Measurements from ENCODE around the gene DNAJB11.

DNAJB11 gene

DNA sequence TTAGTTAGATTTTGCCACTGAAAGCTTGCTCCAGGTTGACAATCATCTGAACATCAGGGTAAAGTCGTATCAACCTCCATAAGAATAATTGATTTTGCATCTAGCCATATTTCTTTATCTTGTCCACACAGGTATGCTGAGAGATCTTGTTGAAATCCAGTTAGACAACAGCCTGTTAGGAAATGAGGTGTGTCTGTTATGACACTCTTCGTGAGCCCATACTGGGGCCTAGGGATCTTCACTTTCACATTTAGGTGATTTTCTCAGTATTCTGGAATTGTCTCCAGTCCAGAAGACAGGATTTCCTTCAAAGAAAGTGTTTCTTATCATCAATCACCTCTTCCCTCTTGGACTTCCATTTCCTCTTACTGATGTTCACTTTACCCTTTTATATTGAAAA lies 18.1 kb downstream of the DNAJB11 start:
- DNase-seq (ENCODE audit: low read depth in 2 of 2): peak in 1 of 2 donors; percentile 25

DNA sequence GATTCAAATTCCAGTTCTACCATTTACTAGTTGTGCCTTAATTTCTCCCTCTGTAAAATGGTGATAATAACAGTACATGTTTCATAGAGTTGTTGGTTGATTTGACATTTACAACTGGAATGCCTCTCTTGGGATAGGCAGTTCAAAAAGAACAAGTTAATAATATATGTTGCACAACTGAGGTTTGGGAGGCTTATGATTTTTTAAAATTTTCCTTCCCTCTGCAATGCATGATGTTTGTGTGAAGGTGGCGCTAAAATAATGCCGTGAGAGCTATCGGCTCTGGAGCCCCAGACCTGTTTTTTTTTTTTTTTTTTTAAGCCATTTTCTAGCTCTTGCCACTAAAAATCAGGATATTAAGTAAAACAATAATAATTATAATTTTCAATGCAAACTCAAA lies 18.6 kb downstream of the DNAJB11 start:
- H3K4me3 ChIP-seq (replicated peaks in 1 of 2; ENCODE audit: low read depth in 2 of 2, low read length in 2 of 2): no peak overlapping the region
- TF ChIP-seq, protein P1, sequence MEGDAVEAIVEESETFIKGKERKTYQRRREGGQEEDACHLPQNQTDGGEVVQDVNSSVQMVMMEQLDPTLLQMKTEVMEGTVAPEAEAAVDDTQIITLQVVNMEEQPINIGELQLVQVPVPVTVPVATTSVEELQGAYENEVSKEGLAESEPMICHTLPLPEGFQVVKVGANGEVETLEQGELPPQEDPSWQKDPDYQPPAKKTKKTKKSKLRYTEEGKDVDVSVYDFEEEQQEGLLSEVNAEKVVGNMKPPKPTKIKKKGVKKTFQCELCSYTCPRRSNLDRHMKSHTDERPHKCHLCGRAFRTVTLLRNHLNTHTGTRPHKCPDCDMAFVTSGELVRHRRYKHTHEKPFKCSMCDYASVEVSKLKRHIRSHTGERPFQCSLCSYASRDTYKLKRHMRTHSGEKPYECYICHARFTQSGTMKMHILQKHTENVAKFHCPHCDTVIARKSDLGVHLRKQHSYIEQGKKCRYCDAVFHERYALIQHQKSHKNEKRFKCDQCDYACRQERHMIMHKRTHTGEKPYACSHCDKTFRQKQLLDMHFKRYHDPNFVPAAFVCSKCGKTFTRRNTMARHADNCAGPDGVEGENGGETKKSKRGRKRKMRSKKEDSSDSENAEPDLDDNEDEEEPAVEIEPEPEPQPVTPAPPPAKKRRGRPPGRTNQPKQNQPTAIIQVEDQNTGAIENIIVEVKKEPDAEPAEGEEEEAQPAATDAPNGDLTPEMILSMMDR (IDR thresholded peaks at IDR 0.05; ENCODE audit: low read depth, low read length): peak; percentile 34
- peak; percentile 63 to 65 for DNase-seq (ENCODE audit: low read depth in 2 of 2)

More for the DNA sequence above, 18.1 kb downstream of the DNAJB11 start:
- TF ChIP-seq, protein P1 (IDR thresholded peaks at IDR 0.05; ENCODE audit: low read depth, low read length): no peak
- H3K4me3 ChIP-seq (replicated peaks in 1 of 2; ENCODE audit: low read depth in 2 of 2, low read length in 2 of 2): no peak overlapping the region

DNA sequence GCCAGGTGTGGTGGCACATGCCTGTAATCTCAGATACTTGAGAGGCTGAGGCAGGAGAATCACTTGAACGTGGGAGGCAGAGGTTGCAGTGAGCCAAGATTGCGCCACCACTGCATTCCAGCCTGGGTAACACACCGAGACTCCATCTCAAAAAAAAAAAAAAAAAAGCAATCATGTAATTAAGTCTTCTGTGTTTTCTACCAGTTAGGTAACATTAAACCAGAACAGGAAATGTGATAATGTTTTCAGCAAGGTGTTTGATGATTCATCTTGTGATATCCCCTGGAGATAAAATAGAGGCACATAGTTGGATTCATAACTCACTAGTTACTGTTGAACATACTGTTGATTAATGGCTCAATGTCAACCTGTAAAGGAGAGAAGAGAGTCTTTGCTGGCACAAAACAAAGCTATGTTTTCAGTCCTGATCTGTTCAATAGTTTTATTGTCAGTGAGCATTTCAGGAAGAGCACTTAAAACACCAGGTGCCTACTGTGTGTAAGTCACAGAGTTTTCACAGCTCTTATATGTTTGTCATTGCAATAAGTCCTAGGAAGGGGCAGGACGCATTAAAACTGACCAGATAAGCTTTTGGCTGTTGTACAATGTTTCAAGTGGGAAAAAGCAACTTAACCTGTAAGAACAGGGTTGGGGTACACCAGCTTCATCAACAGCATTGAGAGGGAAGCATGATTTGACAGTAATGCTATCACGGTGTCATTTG lies 19.5 kb downstream of the DNAJB11 start:
- DNase-seq (ENCODE audit: low read depth in 2 of 2): peak; percentile 48 to 50
- H3K4me3 ChIP-seq (replicated peaks in 1 of 2; ENCODE audit: low read depth in 2 of 2, low read length in 2 of 2): no peak overlapping the region
- TF ChIP-seq, protein P1 (IDR thresholded peaks at IDR 0.05; ENCODE audit: low read depth, low read length): no peak

DNA sequence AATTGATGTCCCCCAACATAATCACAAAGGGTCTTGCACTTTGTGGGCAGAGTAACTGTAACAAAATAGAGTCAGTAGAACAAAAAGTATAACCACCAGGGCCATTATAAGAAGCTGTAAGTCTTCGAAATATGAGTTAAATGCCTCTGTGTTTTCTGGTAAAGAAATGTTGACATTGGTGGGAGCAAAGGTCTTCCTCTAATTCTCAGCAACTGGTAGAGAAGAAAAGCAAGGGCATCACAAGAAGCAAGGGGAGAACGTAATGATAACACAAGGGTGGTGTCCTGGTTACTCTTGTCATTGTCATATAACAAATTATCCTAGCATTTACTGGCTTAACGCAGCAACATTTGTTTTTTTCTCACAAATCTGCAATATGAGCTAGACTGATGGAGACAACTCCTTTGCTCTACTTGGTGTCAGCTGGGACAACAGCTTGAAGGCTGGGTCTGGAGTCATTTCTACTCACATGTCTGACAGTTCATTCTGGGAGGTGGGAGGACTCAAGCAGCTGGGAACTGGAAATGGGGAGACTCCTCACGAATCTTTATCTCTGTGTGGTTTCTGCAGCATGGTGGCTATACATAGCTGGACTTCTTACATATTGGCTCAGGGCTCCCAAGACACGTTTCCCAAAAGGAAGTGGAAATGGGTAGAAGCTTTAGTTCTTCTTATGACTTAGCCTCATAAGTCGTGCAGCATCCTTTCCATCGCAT lies 20.2 kb downstream of the DNAJB11 start:
- TF ChIP-seq, protein P1 (IDR thresholded peaks at IDR 0.05; ENCODE audit: low read depth, low read length): no peak

DNA sequence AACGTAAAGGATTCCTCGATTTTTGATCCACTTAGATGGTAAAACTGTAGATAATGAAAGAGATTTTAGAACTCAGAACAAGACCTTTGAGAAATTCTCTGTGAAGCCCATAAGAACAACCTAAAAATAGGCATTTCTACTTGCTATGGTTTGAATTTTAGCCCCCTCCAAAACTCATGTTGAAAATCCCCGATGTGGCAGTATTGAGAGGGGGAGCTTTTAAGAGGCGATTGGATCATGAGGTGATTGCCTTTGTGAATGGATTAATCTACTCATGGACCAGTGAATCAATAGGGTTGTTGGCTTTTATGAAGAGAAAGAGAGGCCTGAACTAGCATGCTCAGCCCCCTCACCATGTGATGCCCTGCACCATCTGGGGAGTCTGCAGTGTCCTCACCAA lies 22.2 kb downstream of the DNAJB11 start:
- TF ChIP-seq, protein P1 (IDR thresholded peaks at IDR 0.05; ENCODE audit: low read depth, low read length): no peak
- DNase-seq (ENCODE audit: low read depth in 2 of 2): no peak
- H3K4me3 ChIP-seq (replicated peaks in 1 of 2; ENCODE audit: low read depth in 2 of 2, low read length in 2 of 2): no peak overlapping the region

More for the DNA sequence above, 20.2 kb downstream of the DNAJB11 start:
- H3K4me3 ChIP-seq (replicated peaks in 1 of 2; ENCODE audit: low read depth in 2 of 2, low read length in 2 of 2): no peak overlapping the region
- no peak for DNase-seq (ENCODE audit: low read depth in 2 of 2)

DNA sequence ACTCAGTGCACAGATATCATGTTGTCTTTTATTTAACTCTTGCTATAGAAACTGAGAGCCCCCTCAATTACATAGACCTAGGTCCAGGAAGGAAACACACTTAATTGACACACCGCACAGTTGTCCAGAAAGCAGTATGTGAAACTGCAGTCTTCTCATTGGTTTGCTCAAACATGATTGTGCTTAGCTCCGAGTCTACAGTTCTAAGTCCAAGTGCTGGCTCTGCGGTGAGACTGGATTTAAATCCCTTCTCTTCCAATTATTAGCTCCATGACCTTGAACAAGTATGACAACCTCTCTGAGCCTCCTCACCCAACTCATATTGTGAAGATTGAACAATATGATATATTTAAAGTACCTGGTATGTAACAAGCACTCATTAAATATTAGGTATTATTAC lies 23.3 kb downstream of the DNAJB11 start:
- no peak overlapping the region for H3K4me3 ChIP-seq (replicated peaks in 1 of 2; ENCODE audit: low read depth in 2 of 2, low read length in 2 of 2)
- DNase-seq (ENCODE audit: low read depth in 2 of 2): no peak
- TF ChIP-seq, protein P1 (IDR thresholded peaks at IDR 0.05; ENCODE audit: low read depth, low read length): no peak
